ENCODE results near the gene KLHL14.

KLHL14 gene

DNA sequence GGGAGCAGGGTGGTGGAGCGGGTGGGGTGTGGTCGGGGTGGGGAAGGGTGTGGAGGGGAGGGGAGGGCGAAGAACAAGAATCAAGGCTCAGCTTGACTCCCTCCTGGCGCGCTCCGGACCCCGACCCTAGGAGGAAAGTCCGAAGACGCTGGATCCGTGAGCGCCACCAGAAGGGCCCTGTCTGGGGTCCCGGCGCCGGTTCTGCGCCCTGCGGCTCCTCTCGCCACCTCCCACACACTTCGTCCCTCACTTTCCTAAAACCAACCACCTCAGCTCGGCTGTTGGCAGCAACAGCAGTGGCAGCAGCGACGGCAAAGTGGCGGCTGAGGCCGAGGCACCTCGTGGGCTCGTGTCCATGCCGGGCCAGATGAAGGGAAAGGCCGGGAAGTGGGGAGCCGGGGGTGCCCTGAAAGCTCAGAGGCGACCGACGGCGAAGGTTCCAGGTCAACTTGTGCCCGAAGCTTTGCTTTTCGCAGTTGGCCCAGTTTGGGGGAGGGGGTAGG is 2.1 kb downstream of the KLHL14 start:
- DNase-seq (ENCODE audit: low read depth): no peak

DNA sequence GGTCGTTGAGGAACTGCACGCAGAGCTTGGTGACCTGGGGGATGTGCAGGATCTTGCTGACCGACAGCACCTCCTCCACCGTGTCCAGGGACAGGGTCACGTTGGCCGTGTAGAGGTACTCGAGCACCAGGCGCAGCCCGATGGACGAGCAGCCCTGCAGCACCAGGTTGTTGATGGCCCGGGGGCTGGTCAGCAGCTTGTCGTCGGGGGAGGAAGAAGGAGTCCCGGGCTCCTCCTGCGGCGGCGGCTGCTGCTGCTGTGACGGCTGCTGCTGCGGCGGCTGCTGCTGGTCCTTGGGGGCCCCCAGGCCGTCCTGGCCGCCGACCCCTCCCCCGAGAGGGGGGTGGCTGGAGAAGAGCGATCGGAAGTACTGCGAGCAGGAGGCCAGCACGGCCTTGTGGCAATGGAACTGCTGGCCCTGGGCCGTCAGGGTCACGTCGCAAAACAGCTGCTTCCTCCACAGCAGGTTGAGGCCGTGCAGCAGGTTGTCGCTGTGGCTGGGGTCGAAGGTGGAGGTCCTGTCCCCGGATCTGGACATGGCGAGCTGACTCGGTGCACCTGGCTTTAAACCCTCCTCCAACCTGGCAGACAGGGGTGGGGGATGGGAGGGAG is 2.7 kb downstream of the KLHL14 start:
- no peak for DNase-seq (ENCODE audit: low read depth)

DNA sequence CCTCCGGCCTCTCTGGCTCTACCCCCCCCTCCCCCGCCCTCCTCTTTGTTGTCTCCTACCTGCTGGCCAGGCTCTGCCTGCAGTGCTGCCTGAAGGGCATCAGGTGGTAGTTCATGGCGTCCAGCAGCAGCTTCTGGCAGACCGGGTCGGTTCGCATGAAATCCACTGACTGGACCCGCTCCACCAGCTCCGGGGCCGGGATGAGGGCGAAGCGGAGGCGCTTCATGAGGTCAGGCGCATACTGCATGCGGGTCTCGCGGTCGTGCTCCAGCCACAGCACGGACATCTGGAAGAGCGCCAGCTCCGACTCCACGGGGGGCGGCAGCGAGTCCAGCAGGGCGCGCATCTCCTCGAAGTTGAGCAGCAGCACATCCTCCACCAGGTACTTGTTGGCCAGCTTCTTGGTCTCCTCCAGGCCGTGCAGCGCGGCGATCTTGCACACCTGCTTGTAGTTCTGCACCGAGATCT is 3.2 kb downstream of the KLHL14 start:
- no peak for DNase-seq (ENCODE audit: low read depth)

DNA sequence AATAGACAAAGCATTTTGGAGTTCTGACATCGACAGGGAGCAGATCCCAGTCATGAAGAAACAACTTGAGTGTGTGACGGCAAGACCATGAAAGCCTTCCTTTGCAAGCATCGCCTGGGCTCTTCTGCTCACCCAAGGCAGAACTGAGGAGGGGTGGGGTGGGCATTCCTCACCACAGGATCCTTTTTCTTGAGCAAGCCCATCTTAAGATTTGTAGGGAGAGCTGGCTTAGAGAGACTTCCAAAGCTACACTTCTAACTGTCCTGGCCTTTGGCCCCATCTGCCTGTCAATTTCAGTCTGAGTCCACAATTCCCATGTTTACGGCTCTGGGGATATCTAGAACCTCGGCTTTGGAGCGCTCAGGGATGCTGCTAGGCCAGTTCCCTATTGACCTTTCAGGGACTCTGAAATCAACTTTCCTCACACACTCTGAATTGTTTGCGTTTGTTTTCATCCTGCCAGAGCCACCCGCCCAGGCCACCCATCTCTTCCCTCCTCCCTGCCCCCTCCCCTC is 3.7 kb downstream of the KLHL14 start:
- DNase-seq (ENCODE audit: low read depth): no peak

DNA sequence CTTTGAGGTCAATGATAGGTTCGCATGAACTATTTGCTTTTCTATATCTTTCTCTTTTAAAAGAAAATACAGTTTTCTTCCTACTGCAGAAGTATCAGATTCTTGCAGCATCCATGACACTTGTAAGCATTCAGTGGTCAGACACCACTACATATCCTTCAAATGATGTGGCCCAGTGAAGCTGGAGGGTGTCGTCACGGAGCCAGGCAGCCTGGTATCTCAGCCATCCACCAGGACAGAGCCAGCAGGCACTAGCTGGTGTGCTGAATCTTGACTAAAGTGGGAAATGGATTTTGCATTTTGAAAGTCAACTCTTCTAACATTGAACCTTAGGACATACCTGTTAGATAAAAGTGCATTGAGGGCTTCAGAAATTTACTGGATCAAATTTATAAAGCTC is 5.4 kb downstream of the KLHL14 start:
- DNase-seq (ENCODE audit: low read depth): no peak

DNA sequence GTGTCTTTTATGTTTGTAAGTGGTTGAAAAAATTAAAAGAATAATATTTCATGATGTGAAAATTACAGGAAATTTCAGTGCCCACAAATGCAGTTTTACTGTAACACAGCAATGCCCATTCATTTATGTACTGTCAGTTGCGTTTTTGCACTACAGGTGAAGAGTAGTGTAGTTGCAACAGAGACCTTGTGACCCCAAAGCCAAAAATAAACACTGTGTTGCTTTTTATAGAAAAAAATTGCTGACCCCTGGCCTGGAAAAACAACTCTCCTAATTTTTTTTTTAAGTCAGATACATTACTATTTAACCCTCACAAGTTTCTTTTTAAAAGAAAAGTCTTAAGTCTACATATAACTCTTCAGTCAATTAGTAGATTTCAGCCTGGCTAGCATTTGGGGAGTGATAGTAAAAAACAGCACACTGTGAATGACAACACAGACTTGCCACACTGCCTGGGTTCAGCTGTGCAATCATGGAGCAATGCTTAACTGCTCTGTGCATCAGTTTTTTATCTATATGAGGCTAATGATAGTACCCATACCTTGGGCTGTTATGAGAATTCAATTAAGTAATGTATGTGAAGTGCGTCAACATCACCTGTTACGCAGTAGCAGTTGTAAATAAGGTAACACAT is 8.1 kb downstream of the KLHL14 start:
- DNase-seq (ENCODE audit: low read depth): no peak

DNA sequence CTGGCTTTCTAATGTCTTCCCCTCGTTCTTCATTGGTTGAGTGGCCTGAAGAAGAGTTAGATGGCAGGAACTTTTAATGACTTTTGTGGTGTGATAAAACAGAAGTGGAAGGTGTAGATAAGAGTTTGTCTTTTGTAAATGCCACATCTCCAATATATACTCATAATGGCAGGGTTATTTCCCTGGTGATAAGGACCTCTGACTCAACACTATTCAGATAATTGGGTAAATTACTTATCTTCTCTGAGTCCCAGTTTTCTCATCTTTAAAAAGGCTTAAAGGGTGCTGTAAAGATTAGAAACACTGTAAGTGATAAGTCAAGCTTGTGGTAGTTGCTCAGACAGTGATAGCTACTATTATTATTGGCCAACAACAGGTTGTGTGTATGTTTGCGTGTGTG is 9.5 kb downstream of the KLHL14 start:
- no peak for DNase-seq (ENCODE audit: low read depth)

DNA sequence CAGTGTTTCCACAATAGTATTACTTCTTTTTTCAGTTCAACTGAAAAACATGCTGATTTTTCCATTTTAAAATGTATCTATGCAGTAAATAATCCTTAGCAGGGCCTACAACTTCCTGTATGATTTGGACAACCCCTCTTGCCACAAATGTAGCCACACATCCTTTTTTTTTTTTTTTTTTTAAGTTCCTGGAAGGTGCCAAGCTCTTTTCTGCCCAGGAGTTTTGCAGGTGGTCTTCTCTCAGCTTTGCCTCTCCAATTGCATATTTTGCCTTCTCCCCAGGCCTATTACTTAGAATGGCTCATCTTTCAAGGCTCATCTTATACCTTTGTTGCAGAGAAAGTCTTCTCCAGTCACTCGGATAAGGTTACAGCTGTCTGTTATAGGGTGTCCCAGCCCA is 11.6 kb downstream of the KLHL14 start:
- DNase-seq (ENCODE audit: low read depth): no peak

DNA sequence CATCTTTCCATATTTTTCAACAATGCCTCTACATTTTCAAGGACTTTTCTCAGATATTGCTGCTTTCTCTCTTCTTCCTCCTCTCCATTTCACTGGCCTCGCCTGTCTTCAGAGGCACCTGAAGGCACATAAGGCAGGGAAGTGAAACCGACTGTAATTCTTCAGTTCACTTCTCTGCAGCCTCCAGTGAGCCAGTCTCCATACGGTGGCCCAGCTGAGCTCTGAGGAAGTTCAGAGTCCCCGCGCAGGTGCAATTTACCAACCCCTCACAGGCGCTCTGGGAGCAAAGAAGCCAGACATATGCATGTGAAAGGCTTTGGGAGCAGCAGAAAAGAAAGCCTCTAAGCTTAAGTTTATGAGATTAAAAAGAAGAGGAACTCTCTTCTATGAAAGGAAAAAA is 12.4 kb downstream of the KLHL14 start:
- no peak for DNase-seq (ENCODE audit: low read depth)

DNA sequence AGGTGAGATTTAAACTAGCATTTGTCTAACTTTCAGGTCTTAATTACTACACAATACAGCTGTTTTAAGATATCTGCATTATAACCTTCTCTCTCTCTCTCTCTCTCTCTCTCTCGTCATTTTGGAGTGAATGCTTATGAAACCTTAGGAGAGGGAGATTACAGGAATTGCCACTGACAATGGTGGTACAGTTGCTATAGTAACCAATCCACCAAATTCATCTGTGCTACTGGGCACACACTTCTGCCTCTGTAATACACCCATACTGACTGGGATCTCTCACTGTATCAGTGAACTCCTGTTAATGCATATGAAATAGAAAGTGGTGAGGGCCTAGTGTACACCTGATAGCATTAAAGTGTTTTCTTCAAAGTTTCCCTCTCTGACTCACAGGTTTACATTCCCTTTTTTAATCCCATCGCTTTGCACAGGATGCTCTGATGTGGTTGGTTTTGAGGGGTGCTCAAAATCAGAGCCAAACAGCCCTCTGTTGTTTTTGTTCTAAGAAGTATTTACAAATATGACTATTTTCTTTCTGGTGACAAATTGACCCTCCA is 13.1 kb downstream of the KLHL14 start:
- DNase-seq (ENCODE audit: low read depth): no peak

DNA sequence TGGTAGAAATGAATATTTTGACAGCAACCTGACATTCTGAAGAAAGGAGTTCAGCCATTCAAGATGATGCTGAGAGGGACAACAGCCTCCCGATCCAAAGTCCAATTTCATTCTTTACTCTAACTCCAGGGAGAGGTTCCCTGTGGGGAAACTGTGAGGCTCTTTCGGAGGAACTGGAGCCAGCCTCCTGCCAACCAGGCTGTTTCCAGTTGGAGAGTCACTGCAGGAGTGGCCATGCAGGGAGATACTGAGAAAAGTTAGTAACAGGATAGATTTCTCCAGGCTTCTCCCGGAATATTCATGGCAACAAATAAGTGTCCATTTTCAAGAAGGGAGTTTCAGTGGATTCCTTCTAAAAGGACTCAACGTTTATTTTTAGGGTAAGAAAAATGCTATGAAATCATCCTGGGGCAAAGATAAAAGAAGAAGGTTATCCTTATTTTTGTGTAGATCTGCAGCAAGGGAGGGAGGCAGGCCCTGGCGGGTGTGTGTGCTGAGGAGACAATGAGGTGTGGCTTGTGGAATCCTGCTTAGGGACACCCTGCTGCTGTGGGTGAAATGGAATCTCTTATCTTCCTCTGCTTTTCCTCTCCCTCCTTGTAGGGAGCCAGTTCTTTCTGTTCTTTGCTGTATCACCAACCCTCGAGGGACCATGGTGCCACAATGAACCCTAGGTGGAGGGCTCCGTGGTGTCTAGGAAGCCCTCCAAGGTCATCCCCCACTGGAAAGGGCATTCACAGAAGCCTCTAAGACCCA is 18.1 kb downstream of the KLHL14 start:
- DNase-seq (ENCODE audit: low read depth): no peak

DNA sequence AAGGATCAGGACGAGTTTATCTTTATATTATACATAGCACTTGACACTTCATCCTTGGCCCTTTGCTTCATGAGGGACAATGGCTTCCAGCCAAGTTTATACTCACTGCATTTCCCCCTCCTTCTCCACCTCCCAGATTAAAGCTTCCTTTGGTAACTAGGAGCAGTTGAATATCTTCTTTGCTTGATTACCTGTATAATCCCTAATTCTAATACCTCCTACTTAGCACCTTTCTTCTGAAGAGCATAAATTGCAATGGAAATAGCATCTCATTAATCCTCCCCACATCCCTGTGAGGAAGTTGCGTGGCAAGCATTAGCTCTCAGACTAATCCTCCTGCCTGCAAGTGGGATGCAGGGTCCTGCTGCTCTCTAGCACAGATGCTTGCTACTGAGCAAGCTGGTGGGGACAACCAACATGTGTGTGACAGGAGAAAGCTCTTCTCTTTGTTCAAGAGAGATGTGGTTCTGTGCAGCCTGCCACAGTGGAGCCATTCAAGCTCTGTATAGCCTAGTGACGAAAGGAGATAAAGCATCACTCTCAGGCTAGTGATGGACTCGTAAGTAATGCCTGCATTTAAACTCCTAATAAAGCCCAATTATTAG is 19.1 kb downstream of the KLHL14 start:
- no peak for DNase-seq (ENCODE audit: low read depth)

DNA sequence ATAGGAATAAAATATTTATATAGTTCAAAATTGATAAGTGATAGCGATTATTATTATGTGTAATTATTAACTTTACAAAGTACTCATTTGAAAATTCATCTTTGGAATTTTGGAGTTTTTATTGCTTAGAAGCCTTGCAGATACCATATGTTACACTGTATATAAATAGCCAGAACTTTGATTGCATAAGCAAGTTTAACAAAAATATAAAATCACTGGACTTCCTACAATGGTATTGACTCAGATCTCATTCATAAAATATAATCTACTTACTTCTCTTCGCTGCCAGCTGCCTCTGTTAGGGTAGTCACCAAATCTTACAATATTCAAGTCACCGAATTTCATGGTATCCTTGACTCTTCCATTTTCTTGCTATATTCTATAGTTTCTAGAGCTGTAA is 22.5 kb downstream of the KLHL14 start:
- no peak for DNase-seq (ENCODE audit: low read depth)

DNA sequence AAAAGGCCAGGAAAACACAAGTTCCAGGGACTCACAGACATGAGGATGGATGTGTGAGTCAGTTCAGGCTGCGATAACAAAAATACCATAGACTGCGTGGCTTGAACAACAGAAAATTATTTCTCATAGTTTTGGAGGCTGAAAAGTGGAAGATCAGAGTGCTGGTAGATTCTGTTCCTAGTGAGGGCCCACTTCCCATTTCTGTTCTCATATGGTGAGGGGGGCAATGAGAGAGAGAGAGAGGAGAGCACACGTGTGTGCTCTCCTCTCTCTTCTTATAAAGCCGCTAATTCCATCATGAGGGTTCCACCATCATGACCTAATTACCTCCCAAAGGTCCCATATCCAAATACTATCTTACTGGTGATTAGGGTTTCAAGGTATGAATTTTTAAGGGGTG is 23.0 kb downstream of the KLHL14 start:
- no peak for DNase-seq (ENCODE audit: low read depth)

DNA sequence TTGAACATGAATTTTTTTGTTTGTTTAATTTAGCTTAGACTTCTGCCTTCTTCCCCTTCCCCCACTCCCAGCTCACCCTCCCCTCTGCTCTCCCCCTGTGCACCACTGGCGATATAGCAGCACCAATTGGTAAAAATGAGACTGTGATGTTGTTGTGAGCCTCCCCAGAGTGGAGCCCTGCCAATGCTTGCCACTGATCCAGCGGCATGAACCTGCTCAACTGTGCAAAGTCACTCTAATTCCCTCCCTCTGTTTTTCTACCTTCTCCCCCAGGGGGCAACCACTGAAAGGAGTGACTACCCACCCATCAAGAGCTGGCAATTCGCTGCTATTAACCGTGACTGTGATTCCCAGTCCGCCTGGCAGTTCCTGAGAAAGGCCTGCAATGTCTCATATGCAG is 30.2 kb downstream of the KLHL14 start:
- no peak for DNase-seq (ENCODE audit: low read depth)

DNA sequence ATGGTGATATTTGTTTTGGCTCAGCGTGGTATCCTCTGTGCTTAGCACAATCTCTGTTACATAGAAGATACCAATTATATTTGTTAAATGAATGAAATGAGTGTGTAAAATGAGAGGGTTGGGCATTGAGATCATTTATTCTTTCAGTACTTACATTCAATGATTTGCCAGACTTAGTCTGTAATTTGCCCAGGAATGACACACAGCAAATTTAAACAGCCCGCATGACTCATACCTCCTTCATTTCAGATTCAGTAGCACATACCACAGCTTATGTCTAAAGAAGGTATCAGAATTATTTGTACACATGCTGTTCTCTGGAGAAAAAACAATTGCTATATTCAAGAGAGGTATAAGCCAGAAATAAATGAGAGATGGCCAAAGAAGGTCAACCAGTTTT is 37.0 kb downstream of the KLHL14 start:
- peak; percentile 60 for DNase-seq (ENCODE audit: low read depth)

DNA sequence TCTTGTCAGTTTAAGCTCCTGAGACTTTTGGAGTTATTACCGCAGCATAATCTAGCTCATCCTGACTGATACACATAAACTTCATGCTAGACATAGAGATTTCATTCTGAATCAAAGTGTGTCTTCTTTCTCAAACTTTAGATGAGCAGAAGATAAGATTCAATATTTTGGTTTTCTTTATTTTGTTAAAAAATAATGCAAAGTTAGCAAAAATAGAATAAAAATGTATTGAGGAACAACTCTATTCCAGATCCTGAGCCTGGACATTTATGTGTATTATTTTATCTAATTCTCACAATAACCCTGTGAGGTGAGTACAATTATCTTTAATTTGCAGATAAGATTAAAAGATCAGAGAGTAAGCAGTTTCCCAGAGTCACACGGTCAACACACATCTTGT is 38.4 kb downstream of the KLHL14 start:
- no peak for DNase-seq (ENCODE audit: low read depth)

DNA sequence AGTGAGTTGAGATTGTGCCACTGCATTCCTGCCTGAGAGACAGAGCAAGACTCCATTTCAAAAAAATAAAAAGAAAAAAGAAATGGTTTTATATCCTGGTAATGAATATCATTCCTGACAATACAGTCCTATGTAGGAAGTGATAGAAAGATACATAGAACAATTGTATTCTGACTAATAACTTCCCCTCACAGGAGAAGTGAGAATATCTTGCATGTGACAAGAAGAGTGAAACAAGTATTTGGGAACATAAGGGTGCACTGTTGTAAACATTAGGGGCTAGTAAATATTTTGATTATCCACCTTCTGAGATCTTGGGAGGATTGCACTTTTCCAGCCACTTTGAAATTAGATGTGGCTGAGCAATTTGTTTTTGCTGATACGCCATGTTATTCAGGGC is 40.7 kb downstream of the KLHL14 start:
- DNase-seq (ENCODE audit: low read depth): no peak

DNA sequence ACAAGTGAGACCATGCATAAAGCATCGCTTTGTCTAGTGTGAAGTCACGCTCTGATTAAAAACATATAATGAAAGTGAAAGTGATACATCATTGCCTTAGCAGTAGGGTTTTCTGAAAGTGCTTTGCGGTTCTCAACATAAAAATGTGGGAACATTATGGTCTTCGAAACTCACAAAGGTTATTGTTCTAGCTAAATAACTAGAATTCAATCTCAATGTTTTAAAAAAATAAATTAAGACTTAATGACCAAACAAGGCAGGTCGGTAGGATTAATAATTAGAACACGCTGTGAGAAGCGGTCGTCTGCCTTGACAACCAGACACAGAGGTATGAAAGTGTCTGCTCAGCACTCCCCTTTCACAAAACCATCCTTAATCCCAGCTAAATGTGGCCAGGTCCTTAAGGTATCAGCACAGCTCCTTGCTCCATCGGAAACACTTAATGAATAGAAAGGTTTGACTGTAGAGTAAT is 42.2 kb downstream of the KLHL14 start:
- no peak for DNase-seq (ENCODE audit: low read depth)

DNA sequence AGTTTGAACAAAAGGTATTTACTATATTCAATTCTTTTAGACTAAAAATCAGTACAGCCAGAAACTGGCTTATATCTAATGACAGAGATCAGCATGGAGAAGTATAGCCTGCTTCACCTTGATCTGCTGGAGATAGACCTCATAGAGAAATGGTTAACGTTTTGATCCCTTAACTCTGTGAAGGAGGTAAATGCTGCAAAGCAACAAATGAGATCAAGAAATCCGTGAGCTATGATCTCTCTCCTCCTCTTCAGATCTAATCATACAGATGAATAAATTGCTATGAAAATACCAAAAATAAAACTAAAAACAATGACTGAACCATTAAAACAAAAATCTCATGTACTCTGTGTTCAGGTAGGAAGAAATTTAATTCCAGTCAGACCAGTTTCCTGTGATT is 42.8 kb downstream of the KLHL14 start:
- no peak for DNase-seq (ENCODE audit: low read depth)

DNA sequence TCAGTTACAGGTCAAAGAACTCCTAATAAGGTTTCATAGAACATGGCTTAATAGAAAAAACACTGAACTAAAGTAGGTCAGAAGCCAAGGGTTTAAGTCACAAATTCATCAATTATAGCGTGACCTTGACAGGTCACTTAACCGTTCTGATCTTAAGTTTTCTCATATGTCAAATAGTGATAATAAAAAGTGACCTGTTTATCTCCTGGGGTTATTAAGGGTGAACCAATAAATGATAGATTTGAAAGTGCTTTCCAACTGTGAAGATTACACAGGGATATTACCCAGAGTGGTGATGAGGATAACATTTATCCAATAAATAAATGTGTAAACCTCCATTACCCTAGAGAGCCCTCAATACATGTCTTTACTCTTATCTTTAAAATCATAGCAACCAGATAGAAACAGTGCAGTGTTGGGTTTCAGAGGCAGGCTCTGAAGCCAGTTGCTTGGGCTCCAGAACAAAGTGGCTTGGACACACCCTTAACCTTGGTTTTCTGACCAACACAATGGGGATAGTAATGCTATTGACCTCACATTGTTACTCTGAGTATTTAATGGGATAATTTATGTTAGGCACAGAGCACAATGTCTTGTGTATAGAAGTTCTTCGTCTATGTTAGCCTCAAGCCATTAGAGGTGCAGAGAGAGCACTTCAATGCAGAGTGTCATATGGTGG is 48.6 kb downstream of the KLHL14 start:
- DNase-seq (ENCODE audit: low read depth): no peak

DNA sequence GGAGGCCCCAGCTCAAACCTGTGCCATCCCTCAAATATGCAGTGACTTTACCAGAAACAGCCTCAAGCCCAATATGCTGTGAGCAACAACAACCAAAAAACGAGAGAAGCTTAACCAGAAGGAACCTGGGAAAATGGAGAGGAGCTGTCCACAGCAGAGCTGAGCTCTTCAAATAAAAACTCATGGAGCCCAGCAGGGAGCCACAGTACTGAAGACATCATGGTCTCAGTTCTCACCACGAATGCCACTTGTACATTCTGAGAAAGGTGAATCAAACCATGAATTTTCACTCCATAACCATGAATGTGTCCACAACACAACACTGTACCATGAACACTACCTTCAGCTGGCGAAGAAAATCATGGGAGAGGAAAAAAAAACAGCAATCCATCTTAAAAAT is 50.5 kb downstream of the KLHL14 start:
- no peak for DNase-seq (ENCODE audit: low read depth)

Measured in non-pigmented ciliary epithelial cell (primary cell).